HG03175 (cell line): ENCODE data around the gene FUT2.

Experiments used
- ATAC-seq: cut with Tn5 transposase; IDR thresholded peaks from one replicate; pipeline ENCODE4 v1.9.1; 2021; ENCODE audit warnings: mild to moderate bottlenecking, moderate library complexity; ENCODE audit not compliant: unreplicated experiment

Gene FUT2

DNA sequence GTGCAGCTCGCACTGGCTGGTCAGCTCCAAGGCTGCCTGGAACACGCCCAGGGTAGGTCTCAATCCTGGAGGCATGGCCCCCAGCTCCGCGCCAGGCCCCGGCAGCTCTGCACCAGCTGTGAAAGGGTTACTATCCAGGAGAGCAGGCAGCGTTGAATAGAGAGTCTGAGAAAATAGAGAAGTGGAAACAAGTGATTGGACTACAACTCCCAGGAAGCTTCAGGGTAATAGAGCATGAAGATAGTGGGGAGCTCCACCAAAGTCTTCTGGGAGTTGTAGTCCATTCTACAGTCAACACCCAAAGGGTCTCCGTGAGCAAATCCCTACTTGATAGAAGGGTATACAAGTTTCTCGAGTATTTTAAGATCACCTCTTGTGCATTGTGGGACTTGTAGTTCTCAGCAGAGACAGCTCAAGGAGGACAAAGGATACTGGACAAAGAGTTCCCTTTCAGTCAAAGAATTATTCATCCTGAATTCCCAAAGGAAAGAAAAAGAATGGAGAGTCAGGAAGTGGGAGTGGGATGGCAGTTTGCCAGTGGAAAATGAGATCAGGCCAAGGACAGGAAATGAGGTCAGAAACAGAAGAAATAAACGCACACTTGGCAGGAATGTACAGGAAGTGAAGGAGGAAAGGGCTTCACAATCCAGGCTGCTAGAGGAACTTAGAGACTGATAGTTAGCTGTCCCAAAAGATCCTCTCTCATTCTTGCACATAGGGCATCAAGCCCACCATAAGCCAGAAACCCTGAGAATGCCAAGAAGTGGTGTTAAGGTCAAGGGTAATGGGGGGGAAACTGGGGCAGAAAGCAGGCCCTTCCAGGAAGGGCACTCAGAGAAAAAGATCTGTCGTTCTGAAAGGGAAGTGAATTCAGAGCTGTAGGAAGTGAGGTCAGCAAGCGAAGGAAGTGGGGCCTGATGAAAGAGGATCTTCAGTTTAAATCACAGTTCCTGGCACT is 29.3 kb downstream of the FUT2 start:
- ATAC-seq: no peak

DNA sequence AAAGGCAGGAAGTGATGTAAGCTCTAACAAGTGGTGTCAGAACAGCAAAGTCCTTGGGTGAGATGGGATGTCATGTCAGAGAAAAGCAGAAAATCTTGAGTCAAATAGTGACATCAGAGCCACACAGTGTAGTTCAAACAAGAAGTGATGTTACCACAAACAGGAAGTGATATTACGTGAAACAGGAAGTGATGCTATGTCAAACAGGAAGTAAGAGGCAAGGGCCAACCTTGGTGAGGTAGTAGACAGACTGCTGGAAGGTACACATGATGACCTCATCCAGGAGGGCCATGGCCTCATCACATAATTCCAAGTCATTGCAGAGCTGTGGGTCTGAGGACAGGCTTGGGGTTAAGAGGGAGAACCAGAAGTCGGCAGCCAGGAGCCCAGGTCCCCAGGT is 30.8 kb downstream of the FUT2 start:
- ATAC-seq: no peak

DNA sequence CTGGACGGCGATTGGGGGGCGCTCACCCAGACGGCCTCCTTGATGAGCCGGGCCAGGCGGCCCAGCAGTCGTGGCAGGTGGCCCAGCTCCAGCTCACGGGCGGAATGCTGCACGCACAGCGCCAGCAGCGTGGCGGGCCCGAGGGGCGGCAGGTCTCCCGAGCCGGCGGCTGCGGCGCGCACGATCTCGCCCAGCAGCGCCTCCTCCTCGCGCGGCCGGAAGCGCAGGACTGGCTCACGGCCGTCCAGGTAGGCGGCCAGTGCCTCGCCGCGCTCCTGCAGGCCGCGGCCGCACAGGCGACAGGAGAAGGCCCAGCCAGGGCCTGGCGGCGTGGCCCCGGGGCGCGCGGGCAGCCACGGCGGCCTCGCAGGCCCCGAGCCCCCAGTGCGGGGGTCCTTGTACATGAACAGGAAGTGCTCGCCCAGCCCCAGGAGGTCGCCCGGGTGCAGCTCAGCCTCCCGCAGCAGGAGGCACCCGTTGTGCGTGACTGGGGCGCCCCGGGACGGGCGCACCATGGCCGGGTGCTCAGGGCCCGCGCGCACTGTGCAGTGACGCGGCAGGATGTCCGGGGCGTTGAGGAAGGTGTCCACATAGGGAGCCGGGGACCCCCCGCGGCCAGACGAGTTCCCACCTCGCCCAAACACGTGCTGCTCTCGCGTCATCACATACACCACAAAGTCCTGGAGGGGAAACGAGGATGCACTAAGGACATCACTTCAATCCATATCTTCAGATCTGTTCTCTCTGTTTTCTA is 33.3 kb downstream of the FUT2 start:
- no peak for ATAC-seq

DNA sequence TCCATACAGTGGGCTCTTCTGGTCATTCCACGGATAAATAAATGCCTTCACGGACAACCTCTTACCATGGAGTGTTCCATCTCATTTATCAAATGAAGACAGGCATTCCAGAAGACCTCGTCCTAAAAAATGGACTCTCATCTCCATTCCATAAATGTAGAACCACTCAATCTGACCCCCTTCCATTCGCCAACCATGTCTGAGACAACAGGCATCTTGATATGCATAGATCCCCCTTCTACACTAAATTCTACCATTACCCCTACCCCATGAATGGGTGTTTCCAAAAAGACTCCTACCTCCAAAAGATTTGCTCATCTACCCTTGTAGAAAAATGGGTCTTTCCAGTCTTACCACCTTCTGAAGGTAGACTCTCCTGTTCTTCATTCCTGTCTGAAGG is 35.7 kb downstream of the FUT2 start:
- no peak for ATAC-seq

DNA sequence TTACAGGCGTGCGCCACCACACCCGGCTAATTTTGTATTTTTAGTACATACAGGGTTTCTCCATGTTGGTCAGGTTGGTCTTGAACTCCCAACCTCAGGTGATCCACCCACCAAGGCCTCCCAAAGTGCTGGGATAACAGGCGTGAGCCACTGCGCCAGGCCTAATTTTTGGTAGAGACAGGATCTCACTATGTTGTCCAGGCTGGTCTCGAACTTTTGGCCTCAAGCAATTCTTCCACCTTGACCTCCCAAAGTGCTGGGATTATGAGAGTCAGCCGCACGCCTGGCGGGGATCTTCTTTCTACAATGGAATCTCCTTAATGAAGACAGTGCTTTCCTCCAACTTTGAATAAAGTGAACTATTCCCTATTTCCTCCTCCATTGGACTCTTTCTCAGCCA is 38.9 kb downstream of the FUT2 start:
- no peak for ATAC-seq

DNA sequence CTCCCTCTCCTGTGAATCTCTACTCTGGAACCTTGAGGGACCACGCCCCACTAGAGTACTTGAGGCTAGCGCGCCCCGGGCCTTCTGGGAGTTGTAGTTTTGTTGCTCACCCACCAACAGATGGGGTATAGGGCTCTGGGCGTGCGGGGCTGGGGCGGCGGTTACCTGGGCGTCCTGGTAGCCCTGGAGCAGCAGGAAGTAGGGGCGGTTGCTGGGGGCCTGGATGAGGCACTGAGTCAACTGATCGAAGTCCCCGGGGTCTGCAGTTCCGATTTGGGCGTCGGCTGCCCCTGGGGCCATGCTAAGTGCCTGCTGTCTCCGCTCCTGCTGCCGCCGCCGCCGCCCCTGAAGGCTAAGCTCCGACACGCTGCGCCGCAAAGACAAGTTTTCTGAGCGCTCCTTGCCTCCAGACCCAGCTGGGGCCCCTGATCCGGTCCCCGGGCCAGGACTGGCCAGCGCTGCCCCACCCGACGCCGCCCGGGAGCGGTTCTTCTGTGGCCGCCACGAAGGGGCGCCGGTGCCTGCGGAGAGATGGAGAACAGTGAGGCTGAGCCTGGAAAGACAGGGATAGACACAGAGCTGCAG is 39.4 kb downstream of the FUT2 start:
- no peak for ATAC-seq

DNA sequence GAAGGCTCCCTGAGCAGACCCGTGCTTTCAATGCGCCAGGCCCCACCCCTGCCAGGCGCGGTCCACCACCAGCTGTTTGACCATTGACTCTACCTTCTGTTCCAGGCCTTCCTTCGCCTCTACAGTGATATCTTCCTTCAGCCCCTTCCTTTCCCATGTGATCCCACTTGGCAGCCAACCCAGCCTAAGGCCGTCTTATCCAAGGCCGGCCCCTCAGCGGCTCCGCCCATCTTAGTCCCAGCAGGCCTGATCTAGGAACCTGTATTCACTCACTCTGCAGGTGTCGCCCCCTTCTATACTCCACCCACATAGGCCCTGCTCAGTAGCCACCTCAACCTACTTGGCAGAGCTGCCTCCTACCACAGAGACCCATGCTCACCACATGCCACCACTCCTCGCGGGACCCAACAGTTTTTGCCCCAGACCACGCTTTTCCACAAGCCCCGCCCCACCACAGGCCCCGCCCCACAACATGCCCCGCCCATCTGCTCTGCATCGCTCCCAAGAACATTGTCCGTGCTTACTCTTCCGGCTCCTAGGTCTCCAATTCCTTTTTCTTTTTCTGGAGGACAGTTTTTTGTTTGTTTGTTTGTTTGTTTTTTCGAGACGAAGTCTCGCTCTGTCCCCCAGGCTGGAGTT is 41.7 kb downstream of the FUT2 start:
- no peak for ATAC-seq

DNA sequence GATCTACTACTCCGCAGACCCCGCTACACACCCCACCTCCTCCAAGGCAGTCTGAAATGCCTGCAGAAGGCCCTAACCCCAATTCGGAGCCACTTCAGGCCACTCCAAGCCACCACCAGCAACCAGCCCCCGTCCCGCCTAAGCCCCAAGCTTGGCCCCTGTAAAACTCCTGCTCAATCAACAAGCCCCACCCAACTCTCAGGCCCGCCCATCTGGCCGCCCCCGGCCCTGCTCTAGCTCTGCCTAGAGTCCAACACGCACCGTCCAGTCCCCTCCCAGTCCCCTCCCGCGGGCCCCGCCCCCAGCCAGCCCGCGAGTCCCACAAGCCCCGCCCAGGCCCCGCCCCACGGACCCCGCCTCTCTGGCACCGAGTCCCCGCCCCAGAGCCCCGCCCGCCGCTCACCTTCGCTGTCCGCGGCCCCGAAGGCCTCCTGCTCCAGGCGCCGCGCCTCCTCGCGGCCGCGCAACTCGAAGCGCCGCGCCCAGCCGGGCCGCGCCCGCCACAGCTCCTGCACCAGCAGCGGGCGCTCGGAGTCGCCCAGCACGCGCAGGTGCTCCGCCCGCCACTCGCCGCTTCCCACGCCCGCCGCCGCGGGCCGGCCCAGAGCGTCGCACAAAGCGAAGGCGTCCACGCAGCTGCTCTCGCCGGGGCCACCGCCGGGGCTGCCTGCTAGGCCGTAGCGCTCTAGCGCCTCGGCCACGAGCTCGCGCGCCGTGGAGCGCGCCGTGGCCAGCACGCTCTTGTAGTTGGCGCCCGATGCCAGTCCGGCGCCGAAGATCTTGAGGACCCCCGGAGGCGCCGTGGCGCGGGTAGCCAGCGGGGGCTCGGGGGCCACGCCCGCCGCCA is 43.0 kb downstream of the FUT2 start:
- ATAC-seq: peak; percentile 82

DNA sequence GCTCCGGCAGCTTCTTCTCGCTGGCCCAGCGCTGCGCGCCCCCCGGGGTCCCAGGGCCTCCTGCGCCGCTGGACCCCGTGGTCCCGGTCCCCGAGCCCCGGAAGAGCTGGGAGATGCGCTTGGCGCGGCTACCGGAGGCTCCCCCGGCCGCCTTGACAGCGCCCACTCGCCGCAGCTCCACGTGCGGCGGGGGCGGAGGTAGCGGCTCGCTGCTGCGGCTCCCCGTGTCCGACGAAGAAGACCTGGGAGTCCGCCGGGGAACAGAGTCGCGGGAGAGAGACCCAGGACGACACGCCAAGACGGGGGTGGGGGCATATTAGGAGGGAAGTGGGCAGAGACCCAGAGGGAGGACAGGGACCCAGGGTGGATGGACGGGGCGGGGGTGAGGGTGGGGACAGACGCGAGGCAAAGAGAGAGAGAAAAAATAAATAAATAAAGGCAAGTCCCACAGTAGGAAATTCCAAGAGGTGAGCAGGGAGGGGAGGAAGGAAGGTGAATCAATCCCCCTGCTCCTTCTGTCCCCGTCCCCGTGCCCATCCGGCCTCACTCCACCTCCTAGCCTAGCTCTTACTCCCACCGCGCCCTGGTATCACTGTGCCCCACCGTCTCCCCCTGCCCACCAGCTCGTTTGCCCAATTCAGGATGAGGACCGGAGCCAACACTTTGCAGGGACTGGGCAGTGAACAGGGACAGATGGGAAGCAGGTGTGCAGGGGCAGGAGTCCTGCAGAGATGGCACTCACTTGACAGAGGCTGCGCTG is 43.8 kb downstream of the FUT2 start:
- ATAC-seq: no peak

DNA sequence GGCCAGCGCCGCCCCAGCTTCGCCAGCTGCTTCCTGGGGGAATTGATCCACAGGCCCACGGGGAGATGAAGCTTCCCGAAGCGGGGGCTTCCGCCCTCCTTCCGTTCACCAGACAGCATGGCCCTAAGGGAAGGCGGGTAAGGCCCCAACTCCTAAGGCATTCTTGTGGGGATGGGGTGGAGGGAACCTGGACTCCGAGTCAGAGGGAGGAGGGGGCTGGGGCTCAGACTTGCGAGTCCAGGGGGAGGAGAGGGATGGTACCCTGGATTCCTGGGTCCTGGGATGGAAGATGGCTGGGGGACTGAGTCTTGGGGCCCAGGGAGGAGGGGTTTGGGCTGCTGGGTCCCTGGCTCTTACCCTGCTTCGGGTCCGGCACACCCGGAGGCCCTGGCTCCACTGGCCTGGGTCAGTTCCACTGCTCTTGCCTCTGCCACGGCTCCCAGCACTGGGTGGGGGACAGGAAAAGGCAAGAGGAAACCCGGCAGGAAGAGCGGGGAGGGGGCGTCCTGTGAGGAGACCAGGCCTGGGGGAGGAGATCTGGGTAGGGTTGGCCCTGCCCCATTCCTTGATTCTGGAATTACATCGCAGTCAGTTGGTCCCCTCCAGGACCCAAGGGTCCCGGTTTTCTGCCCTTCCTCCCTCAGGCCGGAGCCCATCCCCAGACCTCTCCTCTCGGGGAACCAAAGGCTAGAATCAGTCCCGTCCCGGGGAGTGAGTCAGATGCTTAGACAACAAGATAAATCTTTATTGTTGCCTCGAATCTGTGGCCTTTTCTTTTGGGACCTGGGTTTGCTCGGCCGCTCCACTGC is 44.6 kb downstream of the FUT2 start, which contains the start of gene RASIP1:
Gene RASIP1, minus strand, starts transcription at position 447 of the 809 bp plus-strand sequence. Its CDS starts 328 bp downstream, at position 119.
- ATAC-seq: no peak

DNA sequence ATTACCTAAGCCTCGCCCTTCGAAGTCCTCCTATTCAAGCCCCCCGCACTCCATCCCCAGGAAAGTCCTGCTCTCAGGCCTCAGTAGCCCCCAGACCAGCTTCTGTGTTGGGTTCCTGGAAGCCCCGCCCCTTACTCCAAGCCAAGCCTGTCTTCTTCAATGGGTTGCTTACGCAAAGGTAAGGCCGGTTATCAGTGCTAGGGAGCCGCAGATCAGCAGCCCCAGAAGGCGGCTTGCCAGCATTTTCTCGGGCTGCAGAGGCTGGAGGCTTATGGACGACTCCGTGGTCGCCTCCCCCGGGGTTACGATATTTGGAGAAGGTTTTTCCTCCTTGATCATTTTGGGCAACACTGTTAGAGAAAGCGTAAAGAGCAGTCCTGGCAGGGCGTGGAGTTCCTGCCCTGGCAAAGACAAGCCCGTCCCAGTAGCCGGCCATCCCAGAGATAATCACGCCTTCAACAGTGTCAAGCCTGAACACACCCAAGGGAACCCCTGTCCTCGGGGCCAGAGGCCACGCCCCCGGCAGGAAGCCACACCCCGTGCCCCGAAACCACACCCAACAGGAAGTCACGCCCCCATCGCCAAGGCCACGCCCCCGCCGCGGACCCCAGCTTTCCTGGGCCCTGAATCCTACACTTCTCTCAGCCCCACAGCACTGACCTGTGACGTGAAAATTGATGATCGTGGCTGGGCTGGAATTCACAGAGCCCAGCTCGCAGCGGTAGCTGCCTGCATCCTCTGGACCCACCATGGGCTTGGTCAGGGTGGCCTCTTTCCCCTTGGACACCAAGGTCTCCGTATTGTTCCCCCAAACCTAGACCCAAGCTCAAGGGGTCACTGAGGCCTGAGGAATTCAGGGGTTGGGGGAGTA is 45.6 kb downstream of the FUT2 start:
- no peak for ATAC-seq

DNA sequence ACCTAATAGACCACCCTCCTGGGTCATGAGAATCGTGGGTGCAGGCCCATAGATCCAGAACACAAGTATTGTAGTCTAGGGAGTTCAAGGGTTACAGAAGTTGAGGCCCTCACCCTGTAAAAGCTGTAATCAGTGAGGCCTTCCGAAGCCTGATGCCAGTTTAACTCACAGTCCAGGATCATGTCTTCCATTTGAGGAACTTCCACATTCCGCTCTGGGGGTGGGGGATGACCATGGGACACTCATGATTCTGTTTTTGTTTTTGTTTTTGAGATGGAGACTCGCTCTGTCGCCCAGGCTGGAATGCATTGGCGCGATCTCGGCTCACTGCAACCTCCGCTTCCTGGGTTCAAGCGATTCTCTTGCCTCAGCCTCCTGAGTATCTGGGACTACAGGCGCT is 46.3 kb downstream of the FUT2 start:
- ATAC-seq: no peak

DNA sequence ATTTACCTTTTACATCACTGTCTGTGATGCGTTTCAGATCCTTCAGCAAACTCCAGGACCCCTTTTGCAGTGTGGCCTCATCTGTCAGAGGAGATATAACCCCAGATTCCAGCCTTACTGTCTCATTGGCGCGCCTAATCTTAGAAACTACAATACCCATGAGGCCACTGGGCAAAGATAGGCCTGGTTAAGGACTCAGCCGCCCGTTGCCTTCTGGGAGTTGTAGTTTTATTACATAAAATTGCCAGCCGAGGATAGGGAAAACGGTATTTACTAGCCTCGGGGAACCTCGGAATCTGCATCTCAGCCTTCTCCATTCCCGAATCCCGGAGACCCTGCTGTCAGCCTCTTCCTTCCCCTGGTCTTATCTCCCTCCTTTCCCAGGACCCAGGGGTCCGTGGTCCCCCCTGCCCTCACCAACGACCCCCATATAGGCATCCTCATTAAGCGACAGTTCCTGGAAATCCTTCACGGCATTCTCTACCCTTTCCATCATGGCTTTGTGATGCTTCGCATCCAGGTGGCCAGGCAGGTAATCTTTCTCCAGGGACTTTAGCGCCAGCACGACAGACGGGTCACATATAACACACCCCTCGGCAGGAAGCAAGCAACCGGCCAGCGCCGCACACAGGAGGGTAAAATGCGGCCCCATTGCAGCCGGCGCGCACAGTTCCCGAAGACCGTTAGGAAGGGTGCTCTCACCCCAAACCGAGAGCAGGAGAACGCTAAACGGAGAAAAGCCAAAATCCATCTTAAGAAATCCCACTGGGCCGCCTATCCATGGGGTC is 49.6 kb downstream of the FUT2 start:
- ATAC-seq: no peak

DNA sequence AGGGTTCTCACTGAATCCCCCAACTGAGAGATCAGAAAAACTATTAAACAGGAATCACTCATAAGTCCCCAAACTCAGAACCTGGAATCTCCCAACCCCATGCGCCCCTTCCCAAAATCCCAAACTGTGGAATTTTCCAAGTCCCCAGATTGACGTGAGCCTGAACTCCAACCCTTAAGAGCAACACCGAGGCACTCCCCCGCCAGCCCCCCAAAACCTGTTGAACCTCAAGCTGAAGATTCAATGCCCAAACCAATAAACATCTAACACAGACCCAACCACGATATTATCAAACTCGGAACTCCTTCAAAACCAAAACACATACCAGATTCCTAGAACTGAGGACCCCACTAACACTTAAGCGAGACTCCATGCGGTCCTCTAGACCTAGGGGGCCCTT is 50.3 kb downstream of the FUT2 start:
- ATAC-seq: no peak

DNA sequence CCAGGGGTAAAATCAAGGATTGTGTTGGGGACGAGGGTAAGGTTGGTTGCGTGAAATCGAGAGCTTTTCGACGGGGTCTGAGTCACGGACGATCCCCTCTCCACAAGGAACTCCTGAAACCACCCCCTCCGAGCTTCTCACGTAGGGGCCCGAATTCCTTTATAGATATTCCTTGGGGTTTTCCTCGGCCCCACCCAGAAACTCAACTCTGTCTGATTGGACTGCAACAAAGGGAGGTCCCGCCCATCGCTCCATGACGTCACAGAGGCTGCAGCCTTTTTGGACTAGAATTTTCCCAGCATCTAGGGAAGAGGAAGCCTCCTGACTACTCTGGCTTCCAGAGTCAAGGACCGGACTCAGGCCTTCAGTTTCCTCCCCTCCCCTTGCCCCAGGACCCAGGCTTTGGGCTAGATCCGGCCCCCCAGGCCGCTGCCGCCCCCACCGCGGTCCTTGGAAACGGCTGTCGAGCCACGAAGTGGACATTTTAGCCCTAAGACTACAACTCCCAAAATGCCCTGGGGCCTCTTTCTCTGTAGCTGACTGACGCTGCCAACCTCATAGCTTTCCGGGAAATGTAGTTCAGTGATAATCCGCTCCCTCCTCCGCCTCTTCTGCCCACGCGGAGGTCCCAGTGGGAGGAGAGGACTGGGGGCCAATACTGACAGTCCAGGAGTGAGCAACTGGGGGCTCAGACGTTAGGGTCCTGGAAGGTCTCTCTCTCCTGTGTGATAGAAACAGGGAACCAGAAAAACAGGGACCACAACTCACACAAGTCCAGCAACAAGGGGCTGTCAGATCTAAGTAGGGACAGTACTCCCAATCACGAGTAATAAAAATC is 51.2 kb downstream of the FUT2 start, which contains the start of gene IZUMO1:
Gene IZUMO1, minus strand, starts transcription at position 172 of the 838 bp plus-strand sequence. CDS start 1,050 bp downstream, outside the sequence.
- ATAC-seq: no peak
